CD4-positive, alpha-beta memory T cell (primary cell): ENCODE results near the gene TXLNB. TPM values are rescaled to one million over a fixed set of nuclear protein-coding genes. Genes with fewer than 3 reads are reported as not detected.
A peak's percentile ranks its signal among the peaks of the same experiment; 100 is the strongest.

ENCODE experiments used
- CTCF ChIA-PET: fragments of 350-600 bp; sonication (Branson Sonifier 250); formaldehyde crosslinking; loops from one replicate; lab custom pipeline; 2021; ENCODE audit warnings: inconsistent platforms; ENCODE audit not compliant: partially characterized antibody; lab: Charles Lee
- POLR2A ChIA-PET: fragments of 350-600 bp; sonication (Branson Sonifier 250); formaldehyde crosslinking; loops from one replicate; lab custom pipeline; 2021; ENCODE audit not compliant: partially characterized antibody; lab: Charles Lee
- DNase-seq, 5 donors: peaks; one replicate each; pipeline versions ENCODE4 v3.0.0 to v3.0.0-alpha.2; 2020 to 2022; ENCODE audit warnings: mixed read lengths in 1 of 5
- H3K27ac ChIP-seq: one replicate; pipeline ENCODE4 v1.7.0; 2013; ENCODE audit warnings: low read depth, low read length
- H3K27me3 ChIP-seq: 2 replicates; pipeline ENCODE4 v1.7.0; 2013; ENCODE audit warnings: mild to moderate bottlenecking, low read length, moderate library complexity; ENCODE audit not compliant: insufficient read depth
- H3K36me3 ChIP-seq: 2 replicates; pipeline ENCODE4 v1.7.0; 2013; ENCODE audit warnings: mild to moderate bottlenecking, low read length, moderate library complexity; ENCODE audit not compliant: insufficient read depth
- H3K4me1 ChIP-seq: 2 replicates; pipeline ENCODE4 v1.7.0; 2013; ENCODE audit warnings: mild to moderate bottlenecking, low read length, moderate library complexity; ENCODE audit not compliant: insufficient read depth
- H3K4me3 ChIP-seq, 2 donors: one replicate each; pipeline ENCODE4 v1.7.0; 2013; ENCODE audit warnings: low read length in 2 of 2, mild to moderate bottlenecking in 1 of 2
- H3K9me3 ChIP-seq, 2 donors: one replicate each; pipeline ENCODE4 v1.7.0; 2013; ENCODE audit warnings: low read length in 2 of 2, control low read depth in 1 of 2; ENCODE audit not compliant: control insufficient read depth in 1 of 2
- H3K27ac Mint-ChIP-seq, 7 donors: one replicate each; pipeline ENCODE4 v1.8.0; 2020 to 2021; ENCODE audit warnings: mixed read lengths in 7 of 7, mild to moderate bottlenecking in 6 of 7, inconsistent platforms in 3 of 7, moderate library complexity in 3 of 7
- H3K27me3 Mint-ChIP-seq, 2 donors: one replicate each; pipeline ENCODE4 v1.8.0; 2020 to 2021; ENCODE audit warnings: mixed read lengths in 2 of 2
- H3K36me3 Mint-ChIP-seq, 2 donors: one replicate each; pipeline ENCODE4 v1.8.0; 2020 to 2021; ENCODE audit warnings: mixed read lengths in 2 of 2, inconsistent platforms in 1 of 2, mild to moderate bottlenecking in 1 of 2
- H3K4me1 Mint-ChIP-seq, 4 donors: one replicate each; pipeline ENCODE4 v1.8.0; 2020 to 2021; ENCODE audit warnings: mixed read lengths in 4 of 4, mild to moderate bottlenecking in 1 of 4
- H3K4me3 Mint-ChIP-seq, 8 donors: one replicate each; pipeline ENCODE4 v1.8.0; 2020 to 2021; ENCODE audit warnings: mixed read lengths in 8 of 8, mild to moderate bottlenecking in 7 of 8, moderate library complexity in 6 of 8, inconsistent platforms in 3 of 8
- H3K9me3 Mint-ChIP-seq, 8 donors: one replicate each; pipeline ENCODE4 v1.8.0; 2020 to 2021; ENCODE audit warnings: mixed read lengths in 8 of 8, mild to moderate bottlenecking in 5 of 8, inconsistent platforms in 3 of 8, moderate library complexity in 1 of 8
- intact Hi-C: fragments of 100-400 bp; cut with micrococcal nuclease; formaldehyde crosslinking; loops from one replicate; pipeline ENCODE4 v1.15.1; 2023
- polyA plus RNA-seq, 2 donors: library from polyadenylated mRNA; unstranded; fragments of 300-500 nt; fragmentation: Illumina TruSeq; gene quantifications; one replicate each; pipeline ENCODE4 v1.2.3, GENCODE V29; 2021
- total RNA-seq, 2 experiments: library from RNA; stranded (reverse); gene quantifications; one replicate each; pipeline ENCODE4 v1.2.3, GENCODE V29; 2021

The TXLNB gene
- total and polyA plus RNA-seq, 4 experiments from 2014 or later: 0.78 to 1.6 (median 1.4) TPM; not detected in 1

DNA sequence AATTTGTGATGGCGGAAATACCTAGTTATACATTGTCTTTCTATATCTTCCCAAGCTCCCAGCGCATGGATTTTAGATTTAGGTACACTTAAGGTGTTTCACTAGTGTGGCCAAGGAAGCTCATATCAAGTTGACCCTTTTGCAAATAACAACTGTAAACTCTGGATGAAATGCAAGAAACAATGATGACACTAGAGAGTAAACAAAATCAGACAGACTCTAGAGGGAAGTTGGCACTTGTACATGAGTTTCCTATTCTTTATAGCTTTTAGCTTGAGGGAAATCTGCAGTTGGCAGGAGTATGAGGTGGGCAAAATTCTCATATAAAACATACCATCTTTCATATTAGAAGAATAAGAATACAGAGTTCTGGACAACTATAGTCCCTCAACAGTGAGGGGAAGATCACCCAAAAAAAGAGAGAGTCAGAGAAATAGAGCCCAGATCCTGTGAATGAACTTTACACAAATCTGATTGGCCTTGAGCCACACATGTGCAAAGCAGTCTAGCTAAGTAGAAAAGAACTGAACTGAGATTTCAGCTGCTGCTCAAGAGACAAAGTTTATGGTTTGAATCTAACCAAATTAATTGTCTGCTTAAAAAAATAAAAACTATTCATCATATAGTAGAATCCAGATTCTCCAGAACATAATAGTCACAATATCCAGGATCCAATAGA is 26.1 kb downstream of the TXLNB start:
- no peaks in the 10 kb centered on the region for H3K27me3 ChIP-seq
- Mint-ChIP-seq H3K9me3 (no peaks in the 10 kb centered on the region), H3K4me3 (no peak overlapping the region), H3K4me1 (peaks cover 15 to 33% (median 22%) of the 10 kb centered on the region in 4 donors), H3K27ac (peak overlapping the region in 4 of 7 donors; percentile 6 to 60 (median 30)), H3K27me3 (no peaks in the 10 kb centered on the region), H3K36me3 (peaks cover 0 to 10% of the 10 kb centered on the region in 2 donors)
- intact Hi-C loops: no loop called here
- ChIA-PET CTCF (interaction anchor here (0.5 to 4.2 kb wide), 5 partner anchors 15 to 1702 kb away, joined by 3 to 25 read pairs (median 3); no protein-coding TSS in a partner anchor), POLR2A (no interaction called here)
- H3K4me3 ChIP-seq: no peak overlapping the region
- DNase-seq: no peak
- H3K36me3 ChIP-seq: no peaks in the 10 kb centered on the region
- no peak overlapping the region for H3K27ac ChIP-seq
- peaks cover 20% of the 10 kb centered on the region for H3K4me1 ChIP-seq
- H3K9me3 ChIP-seq: no peaks in the 10 kb centered on the region

DNA sequence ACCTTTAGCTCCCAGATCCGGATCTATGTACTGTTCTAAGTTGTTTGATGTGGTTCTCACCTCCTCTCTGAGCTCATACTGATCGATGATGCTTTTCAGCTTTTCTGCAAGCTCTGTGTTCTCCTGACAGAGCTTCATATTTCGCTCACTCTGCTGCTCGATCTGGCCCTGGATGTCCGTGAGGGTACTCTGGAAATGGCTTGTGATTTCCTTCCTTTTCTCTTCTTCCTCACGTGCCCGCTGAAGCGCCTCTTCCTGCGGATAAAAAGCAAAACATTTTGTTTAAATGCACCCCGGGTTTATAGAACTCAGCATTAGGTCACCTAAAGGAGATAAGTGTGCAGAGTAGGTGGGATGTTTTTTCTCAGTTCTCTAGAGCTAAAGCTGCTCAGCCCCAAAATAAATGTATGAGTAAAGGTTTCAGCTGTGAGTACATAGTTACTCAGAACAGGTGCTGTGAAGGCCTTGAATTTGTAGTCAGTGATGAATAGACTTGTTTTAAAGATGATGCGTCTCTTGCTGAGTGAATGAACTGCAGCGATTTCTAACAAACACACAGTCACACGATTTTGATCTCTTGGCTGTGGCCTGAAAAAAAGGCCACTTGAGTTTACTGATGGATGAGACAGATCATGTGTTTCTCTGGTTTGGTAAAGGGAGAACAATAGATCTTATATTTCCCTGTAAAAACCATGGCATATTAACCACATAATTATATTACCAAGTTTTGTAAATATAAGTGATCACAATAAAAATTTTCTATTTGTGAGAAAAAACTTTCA is 29.1 kb downstream of the TXLNB start:
- H3K27ac ChIP-seq: peak overlapping the region; percentile 44
- no peaks in the 10 kb centered on the region for H3K27me3 ChIP-seq
- peaks cover 0 to 6% of the 10 kb centered on the region in 2 donors for H3K36me3 Mint-ChIP-seq
- H3K36me3 ChIP-seq: no peaks in the 10 kb centered on the region
- H3K4me1 Mint-ChIP-seq: peaks cover 34 to 56% (median 39%) of the 10 kb centered on the region in 4 donors
- peak overlapping the region; percentile 59 to 96 (median 90) for H3K27ac Mint-ChIP-seq
- intact Hi-C loops: loop anchor here (5.0 kb wide), 1 partner anchor 75 kb away; no protein-coding TSS in a partner anchor
- H3K4me1 ChIP-seq: peaks cover 39% of the 10 kb centered on the region
- no peaks in the 10 kb centered on the region for H3K9me3 ChIP-seq
- peak overlapping the region; percentile 74 to 86 (median 82) for H3K4me3 Mint-ChIP-seq
- POLR2A ChIA-PET: interaction anchor here (0.9 to 3.1 kb wide), 8 partner anchors 10 to 137 kb away, joined by 3 to 37 read pairs (median 6); partner anchors contain the start of genes CITED2 and TXLNB
- peak overlapping the region in 1 of 2 donors; percentile 22 for H3K4me3 ChIP-seq
- H3K9me3 Mint-ChIP-seq: no peaks in the 10 kb centered on the region
- CTCF ChIA-PET: interaction anchor here (0.7 to 5.2 kb wide), 12 partner anchors 10 to 107 kb away, joined by 3 to 26 read pairs (median 4); partner anchors contain the start of gene TXLNB
- DNase-seq: peak; percentile 53 to 62 (median 59)
- H3K27me3 Mint-ChIP-seq: no peaks in the 10 kb centered on the region

DNA sequence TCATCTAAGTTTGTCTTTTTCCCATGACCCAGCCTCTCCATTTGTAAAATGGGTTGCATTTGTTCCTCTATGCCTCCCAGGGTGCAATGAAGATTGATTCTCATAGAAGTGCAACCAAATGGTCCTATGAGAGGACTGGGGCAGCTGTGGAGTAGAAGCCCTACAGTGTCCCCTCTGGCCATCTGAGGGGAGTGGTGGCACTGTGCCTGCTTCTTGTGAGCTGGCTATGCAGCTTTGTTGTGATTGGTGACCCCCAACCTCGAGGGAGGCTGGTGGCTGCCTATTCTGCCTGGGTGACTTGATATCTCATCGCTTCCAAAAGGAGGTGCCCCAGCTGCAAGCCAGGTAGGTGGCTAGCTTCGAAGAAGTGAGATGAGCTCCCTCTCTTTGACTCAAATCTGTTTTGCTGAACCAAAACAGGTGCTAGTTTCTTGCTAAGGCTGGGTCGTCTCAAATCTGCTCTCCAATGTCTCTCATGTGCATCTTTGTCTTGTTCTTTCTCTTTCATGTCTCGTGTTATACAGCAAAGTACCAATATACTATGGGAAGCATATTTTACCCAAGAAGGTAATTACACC is 33.9 kb downstream of the TXLNB start:
- CTCF ChIA-PET: interaction anchor here (0.6 to 5.9 kb wide), 20 partner anchors 9 to 442 kb away, joined by 3 to 41 read pairs (median 4); partner anchors contain the start of gene TXLNB
- DNase-seq: peak in 1 of 5 donors; percentile 13
- H3K27ac Mint-ChIP-seq: peak overlapping the region; percentile 70 to 94 (median 87)
- H3K27me3 ChIP-seq: no peaks in the 10 kb centered on the region
- POLR2A ChIA-PET: interaction anchor here (0.7 to 5.1 kb wide), 14 partner anchors 9 to 141 kb away, joined by 3 to 54 read pairs (median 5); partner anchors contain the start of genes CITED2 and TXLNB
- no peaks in the 10 kb centered on the region for H3K9me3 Mint-ChIP-seq
- no peaks in the 10 kb centered on the region for H3K36me3 ChIP-seq
- H3K27me3 Mint-ChIP-seq: no peaks in the 10 kb centered on the region
- peaks cover 0 to 9% of the 10 kb centered on the region in 2 donors for H3K36me3 Mint-ChIP-seq
- peak overlapping the region in 6 of 8 donors; percentile 0 to 65 (median 40) for H3K4me3 Mint-ChIP-seq
- H3K4me3 ChIP-seq: no peak overlapping the region
- intact Hi-C loops: no loop called here
- peak overlapping the region; percentile 28 for H3K27ac ChIP-seq
- no peaks in the 10 kb centered on the region for H3K9me3 ChIP-seq
- H3K4me1 ChIP-seq: peaks cover 54% of the 10 kb centered on the region
- peaks cover 47 to 60% (median 48%) of the 10 kb centered on the region in 4 donors for H3K4me1 Mint-ChIP-seq

- Mint-ChIP-seq H3K36me3 (peaks cover 0 to 9% of the 10 kb centered on the region in 2 donors), H3K4me3 (peak overlapping the region in 7 of 8 donors; percentile 18 to 63 (median 39)), H3K27ac (peak overlapping the region; percentile 70 to 94 (median 87)), H3K9me3 (no peaks in the 10 kb centered on the region), H3K27me3 (no peaks in the 10 kb centered on the region), H3K4me1 (peaks cover 42 to 57% (median 43%) of the 10 kb centered on the region in 4 donors)
- DNase-seq: peak in 3 of 5 donors; percentile 17 to 30 (median 27)
- Histone ChIP-seq H3K36me3 (no peaks in the 10 kb centered on the region), H3K9me3 (no peaks in the 10 kb centered on the region), H3K27ac (peak overlapping the region; percentile 28), H3K4me3 (no peak overlapping the region), H3K27me3 (no peaks in the 10 kb centered on the region), H3K4me1 (peaks cover 49% of the 10 kb centered on the region)
- ChIA-PET POLR2A (interaction anchor here (0.7 to 5.1 kb wide), 14 partner anchors 10 to 140 kb away, joined by 3 to 54 read pairs (median 5); partner anchors contain the start of genes CITED2 and TXLNB), CTCF (interaction anchor here (0.6 to 5.9 kb wide), 20 partner anchors 8 to 441 kb away, joined by 3 to 41 read pairs (median 4); partner anchors contain the start of gene TXLNB)
- intact Hi-C loops: no loop called here
These were observed 34.5 kb downstream of the TXLNB start for GRCh38 chr6:139257291-139257690.

DNA sequence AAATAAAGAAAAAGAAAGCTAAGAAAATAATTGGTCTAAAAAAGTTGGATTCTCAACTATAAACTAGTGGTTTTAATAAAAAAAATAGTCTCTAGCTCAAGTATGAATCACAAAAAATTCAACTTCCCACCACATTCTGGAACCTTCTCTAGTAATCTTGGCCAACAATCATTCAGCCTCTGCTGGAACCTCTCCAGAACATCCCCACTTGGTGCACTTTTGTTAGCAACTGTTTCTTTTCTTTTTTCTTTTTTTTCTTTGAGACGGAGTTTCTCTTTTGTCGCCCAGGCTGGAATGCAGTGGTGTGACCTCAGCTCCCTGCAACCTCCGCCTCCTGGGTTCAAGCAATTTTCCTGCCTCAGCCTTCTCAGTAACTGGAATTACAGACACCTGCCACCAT is 35.7 kb downstream of the TXLNB start:
- peak overlapping the region in 6 of 7 donors; percentile 62 to 94 (median 82) for H3K27ac Mint-ChIP-seq
- peaks cover 0 to 9% of the 10 kb centered on the region in 2 donors for H3K36me3 Mint-ChIP-seq
- Histone ChIP-seq H3K27me3 (no peaks in the 10 kb centered on the region), H3K4me3 (no peak overlapping the region), H3K9me3 (no peaks in the 10 kb centered on the region), H3K4me1 (peaks cover 55% of the 10 kb centered on the region), H3K27ac (no peak overlapping the region), H3K36me3 (no peaks in the 10 kb centered on the region)
- H3K9me3 Mint-ChIP-seq: no peaks in the 10 kb centered on the region
- DNase-seq: no peak
- peaks cover 46 to 61% (median 50%) of the 10 kb centered on the region in 4 donors for H3K4me1 Mint-ChIP-seq
- H3K27me3 Mint-ChIP-seq: no peaks in the 10 kb centered on the region
- POLR2A ChIA-PET: interaction anchor here (0.8 to 5.1 kb wide), 5 partner anchors 32 to 131 kb away, joined by 3 to 54 read pairs (median 5); partner anchors contain the start of gene TXLNB
- H3K4me3 Mint-ChIP-seq: peak overlapping the region in 1 of 8 donors; percentile 17
- intact Hi-C loops: no loop called here
- CTCF ChIA-PET: interaction anchor here (0.6 to 5.9 kb wide), 11 partner anchors 10 to 131 kb away, joined by 3 to 41 read pairs (median 4); partner anchors contain the start of gene TXLNB

DNA sequence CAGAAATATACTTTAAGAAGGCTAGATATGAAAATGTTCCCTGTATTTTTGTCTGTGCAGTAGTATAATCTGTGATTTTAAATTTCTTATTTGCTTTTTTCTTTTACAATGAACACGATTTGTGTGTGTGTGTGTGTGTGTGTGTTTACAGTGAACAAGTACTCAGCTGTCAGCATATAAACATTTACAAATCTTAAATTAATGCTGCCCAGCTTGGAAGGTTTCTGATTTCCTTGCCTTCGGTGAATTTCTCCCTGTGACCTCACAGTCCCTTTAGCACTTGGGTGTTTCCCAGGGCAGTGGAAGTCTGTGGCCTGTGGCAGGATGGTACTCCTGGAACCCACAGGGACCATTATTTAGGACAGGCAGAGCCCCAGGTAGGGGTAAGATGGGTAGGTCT is 37.6 kb downstream of the TXLNB start:
- intact Hi-C loops: loop anchor here (5.0 kb wide), 1 partner anchor 68 kb away; no protein-coding TSS in a partner anchor
- no peak overlapping the region for H3K4me3 Mint-ChIP-seq
- peaks cover 54 to 65% (median 58%) of the 10 kb centered on the region in 4 donors for H3K4me1 Mint-ChIP-seq
- H3K4me3 ChIP-seq: no peak overlapping the region
- ChIA-PET CTCF (no interaction called here), POLR2A (no interaction called here)
- H3K9me3 Mint-ChIP-seq: no peaks in the 10 kb centered on the region
- peak overlapping the region in 3 of 7 donors; percentile 13 to 77 (median 64) for H3K27ac Mint-ChIP-seq
- DNase-seq: no peak
- peaks cover 0 to 3% of the 10 kb centered on the region in 2 donors for H3K36me3 Mint-ChIP-seq
- no peaks in the 10 kb centered on the region for H3K36me3 ChIP-seq
- no peaks in the 10 kb centered on the region for H3K9me3 ChIP-seq
- H3K27me3 ChIP-seq: no peaks in the 10 kb centered on the region
- peaks cover 70% of the 10 kb centered on the region for H3K4me1 ChIP-seq
- H3K27ac ChIP-seq: no peak overlapping the region
- H3K27me3 Mint-ChIP-seq: no peaks in the 10 kb centered on the region
